Dedifferentiated amniotic fluid mesenchymal stem cell (primary cell): Measurements from ENCODE around the gene TPRA1.

ENCODE experiments used
- DNase-seq: peaks from one replicate; pipeline ENCODE4 v3.0.0-alpha.2; 2016; ENCODE audit errors: extremely low spot score

TPRA1 gene

DNA sequence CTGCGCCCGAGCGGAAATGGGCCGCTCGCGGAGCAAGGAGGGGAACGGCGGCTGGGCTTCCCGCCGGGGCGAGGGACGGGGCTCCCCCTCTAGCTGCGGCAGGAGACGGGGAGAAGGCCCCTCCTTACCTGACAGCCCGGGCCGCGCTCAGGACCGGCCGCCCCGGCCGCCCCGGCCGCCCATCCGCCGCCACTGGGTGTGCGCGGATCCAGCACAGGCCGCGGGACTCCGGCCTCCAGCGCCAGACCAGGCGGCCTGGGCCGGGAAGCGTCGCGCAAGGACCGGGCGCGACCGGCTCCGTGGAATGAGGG is 296 bp downstream of the TPRA1 start:
- DNase-seq, result no peak

DNA sequence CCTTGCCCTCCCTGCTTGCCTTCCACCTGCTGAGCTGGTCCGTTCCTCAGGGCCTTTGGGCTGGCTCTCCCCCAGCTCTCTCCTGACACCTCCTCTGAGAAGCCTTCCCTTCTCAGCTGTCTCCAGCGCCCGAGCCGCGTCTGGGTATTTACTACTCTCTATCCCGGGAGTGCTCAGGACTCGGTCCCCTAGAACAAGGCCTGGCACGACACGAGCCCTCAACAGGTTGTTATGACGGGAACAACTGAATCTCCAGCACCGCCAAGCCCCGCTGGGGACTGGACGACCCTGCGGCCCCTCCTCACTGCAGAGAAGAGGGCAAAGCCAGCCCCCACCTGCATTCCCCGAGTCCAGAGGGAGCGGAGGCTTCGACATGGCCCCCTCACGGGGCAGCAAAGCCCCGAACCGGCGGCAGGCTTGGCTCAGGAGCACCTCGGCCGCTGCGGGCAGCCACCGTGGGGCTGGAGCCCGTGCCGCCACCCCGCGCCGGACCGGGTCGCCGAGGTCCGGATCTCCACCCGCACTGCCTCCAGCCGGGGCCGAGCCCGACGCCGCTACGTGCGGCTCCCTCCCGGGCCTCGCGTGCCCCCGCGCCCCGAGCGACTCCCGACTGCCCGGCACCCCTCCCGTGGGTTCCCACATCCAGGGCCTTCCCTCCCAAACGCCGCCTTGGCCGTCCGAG is 792 bp downstream of the TPRA1 start:
- DNase-seq, result no peak

DNA sequence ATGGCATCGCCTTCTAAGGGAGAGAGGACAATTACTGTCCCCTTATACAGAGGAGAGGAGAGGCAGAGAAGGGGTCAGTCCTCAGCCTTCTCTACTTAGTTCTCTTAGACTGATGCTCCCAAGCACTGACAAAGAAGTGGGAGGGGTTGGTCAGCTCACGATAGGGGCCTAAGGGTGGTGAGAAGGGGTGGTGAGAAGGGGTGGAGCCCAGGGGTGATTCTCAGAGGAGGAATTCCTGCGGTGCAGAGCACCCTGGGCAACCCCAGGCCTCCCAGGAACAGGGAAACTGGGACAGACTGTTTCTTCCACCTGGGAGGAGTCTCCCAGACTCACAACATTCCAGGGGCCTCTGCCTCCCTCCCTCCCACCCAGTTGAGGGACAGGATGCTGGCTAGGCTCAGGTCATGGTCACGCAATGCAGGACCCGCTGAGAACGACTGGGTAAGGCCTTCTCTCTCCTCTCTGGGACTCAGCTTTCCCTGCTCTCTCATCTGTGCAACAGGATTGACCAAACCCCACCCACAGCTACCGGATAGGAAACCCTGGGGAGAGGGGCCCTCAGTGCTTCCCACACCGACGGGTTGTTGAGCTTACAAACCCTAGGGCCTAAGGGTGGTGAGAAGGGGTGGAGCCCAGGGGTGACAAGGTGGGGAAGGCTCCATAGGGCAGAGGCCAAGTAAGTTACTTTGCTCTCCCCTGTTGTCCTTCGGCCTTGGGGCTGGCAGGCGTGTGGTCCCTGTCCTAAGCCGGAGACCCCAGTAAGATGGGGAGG is 1.5 kb downstream of the TPRA1 start:
- DNase-seq, result no peak

DNA sequence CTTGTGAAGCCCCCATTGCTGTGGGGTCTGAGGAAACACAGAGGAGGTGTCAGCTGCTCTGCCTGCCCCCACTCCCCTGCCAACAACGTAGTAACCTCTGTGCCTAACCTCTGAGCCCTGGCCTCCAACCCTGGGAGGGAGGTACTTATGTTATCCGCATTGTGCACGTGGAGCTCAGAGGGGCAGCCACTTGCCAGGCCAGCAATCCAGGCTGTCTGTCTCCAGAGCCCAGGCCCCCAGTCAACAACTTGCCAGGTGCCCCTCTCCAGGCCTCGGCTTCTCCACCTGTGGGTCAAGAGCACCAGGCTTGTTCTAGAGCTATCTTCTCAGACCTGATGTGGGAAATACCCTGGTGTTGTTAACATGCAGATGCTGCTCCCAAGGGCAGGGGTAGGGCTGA is 2.7 kb downstream of the TPRA1 start:
- DNase-seq, result no peak

DNA sequence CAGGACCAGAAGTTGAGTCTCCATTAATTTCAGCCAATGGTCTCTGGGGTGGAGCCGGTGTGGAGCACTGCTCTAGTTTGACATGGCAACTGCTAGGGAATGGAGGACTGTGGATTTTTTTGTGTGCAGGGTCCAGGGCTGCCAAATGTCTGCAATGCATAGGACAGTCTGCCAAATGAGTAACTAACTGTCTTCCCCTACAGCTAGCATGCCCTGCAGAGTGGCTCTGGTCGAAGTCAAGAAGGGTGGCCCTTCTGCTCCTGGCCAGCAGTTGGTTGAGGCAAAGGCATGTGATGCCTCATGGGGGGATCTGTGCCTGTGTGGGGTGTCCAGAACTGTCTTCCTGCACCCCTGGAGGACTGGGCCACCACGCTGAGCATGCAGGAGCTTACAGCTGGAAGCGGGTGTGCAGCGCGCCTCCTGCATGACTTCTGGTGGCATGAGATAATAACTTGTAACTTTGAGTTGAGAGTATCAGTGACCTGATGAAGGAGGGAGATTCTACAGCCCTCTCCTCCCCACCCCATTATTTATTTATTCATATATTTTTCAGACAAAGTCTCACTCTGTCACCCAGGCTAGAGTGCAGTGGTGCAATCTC is 4.6 kb downstream of the TPRA1 start:
- DNase-seq, result no peak

DNA sequence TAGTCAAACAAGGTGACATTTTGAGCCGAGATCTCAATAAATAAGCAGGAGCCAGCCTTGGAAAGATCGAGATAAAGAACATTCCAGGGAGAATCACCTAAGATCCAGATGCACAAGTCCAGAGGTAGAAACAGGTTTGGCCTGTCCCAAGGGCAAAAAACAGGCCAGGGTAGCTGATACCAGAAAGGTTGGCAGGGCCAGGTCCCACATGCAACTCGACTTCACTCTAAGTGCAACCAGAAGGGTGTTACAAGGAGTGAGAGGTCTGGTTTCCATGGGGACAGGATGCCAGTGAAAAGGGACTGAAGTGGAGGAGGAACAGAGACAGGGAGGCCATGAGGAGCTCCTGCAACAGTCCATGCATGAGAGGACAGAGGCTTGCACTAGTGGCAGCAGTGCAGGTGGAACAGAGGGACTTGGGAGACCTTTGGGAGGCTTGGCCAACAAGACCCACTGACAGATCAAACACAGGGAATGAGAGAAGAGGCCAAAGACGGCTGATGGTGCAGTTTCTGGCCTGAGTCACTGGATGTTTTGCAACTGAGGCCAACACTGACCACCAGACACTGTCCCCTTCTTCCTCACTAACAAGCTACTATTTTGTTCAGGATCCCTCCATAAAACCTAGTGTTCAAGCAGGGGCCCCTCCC is 5.2 kb downstream of the TPRA1 start:
- no peak for DNase-seq

DNA sequence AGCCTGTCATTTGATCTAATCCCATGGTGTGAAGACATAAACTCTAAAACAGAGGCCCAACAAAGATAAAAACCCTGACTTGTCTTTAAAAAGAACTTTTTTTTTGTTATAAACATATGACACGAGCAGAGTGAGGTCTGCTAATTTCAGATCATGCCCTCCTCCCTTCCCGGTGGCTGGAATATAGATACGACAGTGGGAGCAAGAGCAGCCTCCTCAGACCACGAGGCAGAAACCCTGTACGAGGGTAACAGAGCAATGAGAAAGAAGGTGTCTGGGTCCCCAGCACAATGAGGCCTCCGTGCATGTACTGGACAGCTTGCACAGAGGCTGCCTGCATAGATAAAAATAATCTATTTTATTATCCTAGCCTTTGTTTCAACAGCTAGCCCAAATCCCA is 5.8 kb downstream of the TPRA1 start:
- DNase-seq, result no peak

DNA sequence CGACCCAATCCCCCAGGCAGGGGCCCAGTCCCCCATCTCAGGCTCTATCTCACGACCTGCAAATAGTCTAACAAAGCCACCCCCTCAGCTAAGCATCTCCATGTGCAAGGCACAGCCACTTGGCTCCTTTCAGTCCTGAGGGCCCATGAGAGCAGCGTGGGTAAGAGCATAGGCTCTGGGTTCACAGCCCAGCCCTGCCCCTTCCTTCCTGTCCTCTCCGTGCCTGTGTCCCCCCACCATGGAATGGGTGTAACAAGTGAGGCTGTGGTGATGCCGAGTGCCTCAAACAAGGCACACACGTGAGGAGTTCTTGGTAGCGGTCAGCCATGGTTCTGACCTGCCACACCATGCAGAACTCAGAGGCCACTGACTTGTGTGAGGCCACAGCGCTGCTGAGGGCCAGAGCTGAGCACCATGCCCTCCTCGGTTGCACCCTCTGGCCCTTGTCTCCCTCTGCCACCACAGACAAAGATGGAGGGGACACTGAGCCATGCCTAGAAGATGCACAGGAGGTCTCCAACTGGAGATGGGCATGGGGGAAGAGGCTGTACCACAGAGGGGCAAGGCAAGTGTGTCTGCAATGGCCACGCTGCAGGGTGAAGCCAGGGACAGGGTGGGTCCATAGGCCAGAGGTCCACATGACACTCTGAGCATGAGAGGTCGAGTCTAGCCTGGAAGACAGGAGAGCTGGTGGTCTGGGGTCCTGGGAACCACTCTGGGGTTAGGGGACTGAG is 10.0 kb downstream of the TPRA1 start:
- DNase-seq, result no peak

DNA sequence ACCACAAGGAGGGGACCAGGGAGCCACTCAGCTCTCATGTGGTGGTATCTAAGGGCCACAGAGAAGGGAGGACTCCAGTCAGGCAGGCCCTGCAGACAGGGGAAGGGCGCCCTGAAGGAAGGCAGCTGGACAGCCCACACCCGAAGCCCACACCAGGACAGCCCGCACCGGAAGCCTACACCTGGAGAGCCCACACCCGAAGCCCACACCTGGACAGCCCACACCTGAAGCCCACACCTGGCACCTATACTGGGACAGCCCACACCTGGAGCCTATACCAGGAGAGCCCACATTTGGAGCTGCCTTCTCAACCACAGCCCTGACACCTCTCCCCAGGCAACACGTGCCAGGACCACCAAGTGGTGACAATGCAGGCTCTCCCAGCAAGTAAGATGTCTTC is 11.7 kb downstream of the TPRA1 start:
- DNase-seq, result no peak

DNA sequence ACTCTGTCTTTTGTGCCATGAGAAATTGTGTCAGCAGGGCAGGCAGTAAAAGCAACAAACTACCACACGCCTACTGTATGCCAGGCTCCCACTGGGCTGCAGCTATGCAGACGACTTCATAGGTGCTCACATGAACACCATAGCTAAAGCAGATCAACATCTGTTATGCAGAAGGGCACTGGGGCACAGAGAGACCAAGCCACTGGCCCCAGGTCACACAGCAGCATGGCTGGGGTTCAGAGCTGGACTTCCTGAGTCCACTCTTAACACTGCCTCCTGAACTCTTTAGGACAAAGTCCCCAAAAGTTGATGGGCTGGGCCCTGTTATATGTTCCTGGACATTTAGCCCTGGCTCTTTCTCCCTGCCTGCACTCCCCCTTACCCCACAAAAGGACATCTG is 12.4 kb downstream of the TPRA1 start:
- DNase-seq, result no peak

DNA sequence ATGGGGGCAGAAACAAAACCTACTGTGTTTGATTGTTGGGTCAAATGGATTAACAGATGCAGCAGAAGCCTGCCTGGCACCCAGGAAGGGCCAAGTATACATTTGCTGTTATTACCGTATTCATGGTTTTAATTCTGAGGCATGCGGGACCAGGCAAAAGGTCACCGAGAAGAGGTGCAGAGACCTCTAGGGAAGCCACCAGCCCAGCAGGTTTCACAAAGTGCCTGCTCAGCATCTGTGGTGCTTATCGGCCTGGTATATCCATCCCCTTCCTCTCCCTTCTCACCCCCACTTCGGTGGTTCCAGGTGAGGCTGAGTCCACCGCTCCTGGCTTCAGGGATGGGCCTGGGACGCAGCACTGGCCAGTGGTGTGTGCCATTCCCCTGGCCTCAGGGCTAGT is 13.1 kb downstream of the TPRA1 start:
- no peak for DNase-seq

DNA sequence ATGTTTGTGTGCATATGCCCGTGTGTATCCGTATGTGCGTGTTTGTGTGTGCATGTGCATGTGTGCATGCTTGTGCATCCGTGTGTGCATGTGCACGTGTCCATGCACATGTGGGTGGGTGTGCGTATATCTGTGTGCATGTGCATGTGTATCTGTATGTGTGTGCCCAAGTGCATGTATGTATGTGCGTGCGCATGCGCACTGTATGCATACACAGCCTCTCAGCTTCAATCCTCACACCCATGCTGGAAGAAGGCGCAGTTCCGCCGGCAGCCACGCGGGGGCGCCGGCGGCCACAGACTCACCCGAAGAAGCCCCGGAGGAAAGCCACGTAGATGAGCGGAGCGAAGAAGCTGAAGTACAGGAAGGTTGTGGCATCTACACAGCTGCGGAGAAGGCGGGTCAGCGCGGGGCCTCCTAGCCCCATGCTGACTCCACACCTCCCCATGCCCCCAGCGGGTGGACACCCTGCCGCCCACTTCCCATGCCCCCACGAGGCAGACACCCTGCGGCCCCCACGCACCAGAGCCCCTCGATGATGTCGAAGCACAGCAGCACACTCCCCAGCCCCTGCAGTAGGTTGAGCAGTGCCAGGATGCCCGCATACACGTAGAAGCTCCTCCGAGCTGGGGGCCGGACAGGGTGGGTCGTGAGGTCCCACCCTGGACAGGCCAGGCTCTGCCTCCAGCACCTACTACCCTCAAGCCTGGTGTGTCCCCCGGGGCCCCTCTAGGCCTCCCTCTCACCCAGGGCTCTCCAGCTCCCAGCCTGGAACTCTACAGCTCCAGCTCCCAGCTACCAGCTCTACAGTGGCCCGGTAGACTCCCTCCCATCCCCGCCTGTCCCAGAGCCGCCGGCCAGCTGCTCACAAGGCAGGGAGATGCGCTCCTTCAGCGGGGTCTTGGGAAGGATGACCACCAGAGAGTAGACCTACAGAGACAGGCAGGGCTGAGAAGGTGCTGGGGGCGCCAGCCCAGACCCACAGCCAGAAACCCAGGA is 15.4 kb downstream of the TPRA1 start:
- DNase-seq, result peak; percentile 78

DNA sequence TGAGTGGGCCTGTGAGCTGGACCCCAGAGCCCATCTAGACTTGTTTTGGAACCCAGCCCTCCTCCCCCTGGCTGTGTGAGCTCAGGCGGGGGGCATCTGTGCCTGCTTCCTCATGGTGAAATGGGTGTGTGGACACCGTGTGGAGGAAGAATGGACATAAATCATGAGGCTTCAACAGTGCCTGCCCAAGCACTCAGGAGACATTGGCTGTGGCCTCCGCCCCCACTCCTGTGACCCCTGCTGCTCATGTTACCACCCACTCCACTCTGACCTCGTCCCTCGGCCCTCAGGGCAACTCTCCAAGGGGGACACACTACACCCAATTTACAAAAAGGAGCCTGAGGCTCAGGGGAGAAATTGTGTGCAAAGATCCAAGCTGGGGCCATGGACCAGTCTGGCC is 16.6 kb downstream of the TPRA1 start:
- DNase-seq, result no peak

DNA sequence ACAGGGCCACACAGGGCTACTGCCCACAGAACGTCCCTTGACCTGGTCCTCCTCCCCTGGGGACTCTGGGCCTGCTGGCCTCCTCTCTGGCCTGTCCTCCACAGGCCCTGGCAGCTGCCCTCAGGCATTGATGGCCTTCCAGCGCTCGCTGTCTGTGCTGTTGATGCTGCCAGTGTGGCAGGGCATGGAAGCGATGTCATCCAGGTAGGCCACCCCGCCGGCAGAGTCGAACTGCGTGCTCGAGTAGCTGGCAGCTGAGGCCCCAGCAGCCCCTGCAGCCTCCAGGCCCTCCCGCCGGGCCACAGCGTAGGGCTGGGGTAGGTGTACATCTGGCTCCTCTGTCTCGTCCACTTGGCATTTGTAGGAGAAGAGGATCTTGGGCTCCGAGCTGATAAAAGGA is 17.1 kb downstream of the TPRA1 start:
- no peak for DNase-seq

DNA sequence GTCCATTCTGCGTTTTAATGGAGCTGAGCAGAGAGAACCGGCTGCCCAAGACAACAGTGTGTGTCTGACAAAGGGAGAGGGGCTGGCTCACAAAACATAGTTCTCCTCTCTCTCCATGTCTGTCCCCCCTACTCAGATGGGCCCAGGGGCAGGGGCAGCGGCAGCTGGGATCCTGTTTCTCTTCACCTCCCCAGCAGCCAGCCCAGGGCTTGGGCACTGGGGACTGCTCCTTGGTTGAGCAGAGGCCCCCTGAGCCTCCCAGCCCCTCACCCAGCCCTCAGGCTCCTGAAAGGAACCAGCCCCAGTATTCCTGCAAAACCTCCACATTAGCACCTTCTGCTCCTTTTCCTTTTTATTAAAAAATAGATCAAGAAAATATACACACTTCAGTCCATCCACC is 17.8 kb downstream of the TPRA1 start:
- DNase-seq, result no peak

DNA sequence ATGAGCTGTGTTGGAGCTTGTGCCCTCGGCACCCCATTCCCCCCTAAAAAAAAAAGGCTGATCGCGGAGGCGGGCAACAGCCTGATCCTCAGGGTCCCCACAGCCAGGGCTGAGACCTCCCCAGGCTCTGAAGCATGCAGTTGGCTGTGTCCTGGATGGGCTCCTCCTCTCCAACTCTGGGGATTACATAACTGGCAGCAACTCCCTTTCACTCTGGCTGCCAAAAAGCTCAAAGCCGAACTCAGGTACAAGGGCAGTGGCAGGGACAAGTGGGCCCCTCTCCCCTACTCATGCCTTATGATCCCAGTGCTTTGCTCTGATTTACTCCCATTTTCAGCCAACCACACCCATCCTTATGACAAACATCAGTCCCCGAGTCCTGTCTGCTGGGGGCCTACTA is 18.3 kb downstream of the TPRA1 start:
- DNase-seq, result no peak

DNA sequence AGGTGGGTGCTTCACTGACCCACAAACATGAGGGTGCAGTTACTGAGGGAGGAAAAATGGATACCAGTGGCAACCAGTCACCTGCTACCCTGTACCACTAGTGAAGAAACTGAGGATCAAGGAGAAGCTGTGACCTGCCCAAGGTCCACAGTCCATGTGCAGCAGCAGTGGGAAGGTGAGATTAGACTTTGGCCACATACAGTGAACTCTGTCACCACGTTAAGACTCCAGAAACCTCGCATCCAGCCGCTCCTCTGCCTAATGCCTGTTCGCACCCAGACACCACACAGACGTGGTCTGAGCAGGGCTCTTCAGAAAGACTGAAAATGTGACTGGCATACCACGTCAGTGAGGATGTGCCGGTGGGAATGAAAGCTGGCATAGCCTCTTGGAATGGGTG is 20.0 kb downstream of the TPRA1 start:
- DNase-seq, result no peak

DNA sequence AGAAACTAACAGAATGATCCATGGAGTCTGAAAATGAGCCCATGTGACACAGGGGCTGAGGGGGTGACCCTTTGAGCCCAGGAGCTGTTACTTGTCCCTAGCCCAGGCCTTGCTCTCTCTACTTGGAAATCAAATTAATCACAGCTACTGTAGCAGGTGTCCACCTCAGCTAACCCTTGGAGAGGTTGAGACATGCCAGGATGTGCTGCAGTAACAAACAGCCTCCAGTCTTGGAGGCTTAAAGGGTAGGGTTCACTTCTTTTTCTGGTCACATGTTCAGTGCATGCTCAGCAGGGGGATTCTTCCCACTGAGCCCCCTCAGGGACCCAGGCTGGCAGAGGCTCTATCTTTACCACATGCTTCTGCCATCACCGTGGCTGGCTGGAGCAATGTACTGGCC is 21.4 kb downstream of the TPRA1 start:
- no peak for DNase-seq

DNA sequence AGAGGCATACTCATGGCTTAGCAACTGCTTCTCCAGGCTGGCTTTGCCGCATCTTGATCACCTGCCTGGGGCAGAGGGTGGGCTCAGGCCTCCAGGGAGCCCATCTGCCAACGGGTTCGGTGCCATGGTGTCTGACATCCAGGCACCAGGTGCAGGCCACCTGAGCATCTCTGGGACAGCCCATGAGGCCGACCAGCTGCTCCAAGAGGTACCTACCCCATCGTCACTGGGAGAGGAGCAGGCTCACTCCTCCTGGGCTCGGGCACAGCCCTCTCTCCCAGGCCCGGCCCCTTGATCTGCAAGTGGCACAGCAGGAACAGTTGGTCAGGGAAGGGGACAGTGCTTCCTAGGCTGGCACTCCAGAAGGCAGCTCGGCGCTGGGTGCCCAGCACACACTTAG is 21.9 kb downstream of the TPRA1 start:
- no peak for DNase-seq

DNA sequence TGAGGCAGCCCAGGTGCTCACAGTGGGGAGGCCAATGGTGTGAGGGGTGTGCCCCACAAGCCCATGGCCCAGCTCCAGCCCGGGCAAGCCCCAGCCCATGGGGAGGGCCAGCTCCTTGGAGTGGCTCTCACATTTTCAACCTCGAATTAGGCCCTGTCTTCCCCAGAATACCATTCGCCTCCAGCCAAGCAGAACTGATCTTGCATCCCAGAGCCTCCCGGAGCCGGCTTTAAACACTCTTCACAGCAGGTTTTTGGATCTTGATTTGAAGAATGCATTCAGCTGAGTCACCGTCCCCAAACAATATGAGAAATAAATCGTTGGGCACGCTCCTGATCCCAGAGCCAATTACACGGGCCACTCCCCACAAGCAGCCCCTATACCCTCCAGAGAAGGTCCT is 23.7 kb downstream of the TPRA1 start:
- no peak for DNase-seq

DNA sequence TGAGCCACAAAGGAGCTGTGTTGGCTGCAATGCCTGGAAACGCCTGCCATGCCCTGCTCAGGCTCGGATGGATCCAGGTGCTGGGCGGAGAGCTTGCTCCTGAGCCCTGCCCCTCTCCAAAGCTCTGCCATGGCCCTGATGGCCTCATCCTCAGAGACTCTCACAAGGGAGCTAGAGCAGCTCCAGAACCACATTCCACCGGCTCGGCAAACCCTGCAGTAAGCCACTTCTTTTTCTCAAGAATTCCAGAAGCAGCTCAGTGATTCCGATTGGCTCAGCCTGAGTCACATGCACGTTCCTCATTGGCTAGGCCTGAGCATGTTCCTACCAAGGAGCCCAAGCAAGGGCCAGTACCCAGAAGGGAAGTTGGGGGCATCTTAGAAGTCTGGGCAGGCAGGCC is 24.8 kb downstream of the TPRA1 start:
- no peak for DNase-seq
